ENCODE measurements around the gene REST. TPM values are rescaled to one million over a fixed set of nuclear protein-coding genes. Genes with fewer than 3 reads are reported as not detected.
A peak's percentile ranks its signal among the peaks of the same experiment; 100 is the strongest.

Gene REST
- total RNA-seq, 1 experiment from 2014 or later, result 98.1 TPM

- Histone ChIP-seq H3K23me2 (ENCODE audit: insufficient read length, low read depth, low read length, poor library complexity, severe bottlenecking) (peaks cover 11% of the 10 kb centered on the region), H4K91ac (ENCODE audit: insufficient read length, low read depth, low read length) (no peak overlapping the region), H3K9ac (ENCODE audit: extremely low read depth, insufficient read length, low read length) (peak overlapping the region; percentile 61), H2BK120ac (ENCODE audit: low read depth, low read length, poor library complexity, severe bottlenecking) (no peak overlapping the region), H3K79me1 (ENCODE audit: insufficient read depth, low read depth, low read length, poor library complexity, severe bottlenecking) (no peaks in the 10 kb centered on the region), H4K8ac (replicated peaks; ENCODE audit: insufficient read length, low read depth, low read length) (no peak overlapping the region), H3K9me3 (ENCODE audit: control insufficient read depth, low read depth, low read length) (no peaks in the 10 kb centered on the region), H4K5ac (ENCODE audit: insufficient read length, low read depth, low read length) (no peak overlapping the region), H2AK5ac (ENCODE audit: insufficient read length, low read length) (no peak overlapping the region), H4K20me1 (ENCODE audit: control insufficient read depth, insufficient read depth, insufficient read length) (no peaks in the 10 kb centered on the region), H2BK20ac (ENCODE audit: low read depth, low read length, poor library complexity, severe bottlenecking) (no peak overlapping the region), H3K23ac (ENCODE audit: insufficient read length, low read depth, low read length) (no peak overlapping the region), H3K56ac (ENCODE audit: insufficient read length, low read depth, low read length) (no peak overlapping the region), H2BK5ac (ENCODE audit: insufficient read length, low read length) (no peak overlapping the region), H3K79me2 (ENCODE audit: insufficient read depth, low read length) (peaks cover 35% of the 10 kb centered on the region), H3K27ac (ENCODE audit: insufficient read length, low read depth, low read length) (no peak overlapping the region), H3K14ac (ENCODE audit: insufficient read depth, low read length) (peak overlapping the region; percentile 26; the same call in 1 of the 2 replicates), H2BK12ac (ENCODE audit: insufficient read length, low read depth, low read length) (no peak overlapping the region), H3K27me3 (ENCODE audit: insufficient read depth, low read length) (no peaks in the 10 kb centered on the region), H3K4ac (ENCODE audit: low read depth, low read length) (no peak overlapping the region), H3K4me1 (ENCODE audit: insufficient read depth, low read length) (no peaks in the 10 kb centered on the region; the same call in 1 of the 2 replicates), H2AFZ (ENCODE audit: low read length) (no peak overlapping the region), H3T11ph (ENCODE audit: low read length) (no peak overlapping the region), H3K4me2 (ENCODE audit: insufficient read depth, insufficient read length, low read length) (peak overlapping the region; percentile 84), H2BK15ac (ENCODE audit: low read depth, low read length) (no peak overlapping the region), H3K18ac (ENCODE audit: insufficient read length, low read depth, low read length) (no peak overlapping the region)
- Mint-ChIP-seq H3K27ac (no peak overlapping the region), H3K27me3 (ENCODE audit: low read depth) (no peaks in the 10 kb centered on the region), H3K36me3 (ENCODE audit: insufficient read depth in 1 of 3, low read depth in 3 of 3) (peaks cover 27 to 41% (median 33%) of the 10 kb centered on the region in 3 experiments), H3K4me1 (peaks cover 11 to 17% of the 10 kb centered on the region in 2 experiments), H3K9me3 (no peaks in the 10 kb centered on the region; a peak in 3 of 5 replicates), H3K4me3 (peak overlapping the region; percentile 100)
- TF ChIP-seq CTCF (conservative IDR thresholded peaks at IDR 0.05), result no peak
- no CpG with 5 or more reads among the region's 35 CpGs for whole genome bisulfite sequencing (ENCODE audit: extremely low coverage, insufficient read length, low lambda C conversion rate)
- no peak for DNase-seq
Measured at GRCh38 chr4:56976283-56976836, 68.7 kb downstream of the REST start.

All from H9 (cell line).